MM.1S (cell line): Measurements from ENCODE around the gene ZNF692.

Source experiments
- DNase-seq: peaks from one replicate; pipeline ENCODE4 v3.0.0-alpha.2; 2015
- H2AFZ ChIP-seq: fragments of 300-600 bp; sonication (generic); 2 replicates; pipeline ENCODE4 v1.6.0; 2016; ENCODE audit warnings: antibody characterized with exemption, low read length
- H3F3A ChIP-seq: fragments of 300-600 bp; sonication (generic); 2 replicates; pipeline ENCODE4 v1.6.1; 2016; ENCODE audit warnings: mild to moderate bottlenecking, antibody characterized with exemption, low read length, moderate library complexity, mixed read lengths; ENCODE audit not compliant: insufficient read depth
- H3K27ac ChIP-seq: fragments of 300-600 bp; sonication (generic); 2 replicates; pipeline ENCODE4 v1.5.1; 2016; ENCODE audit warnings: mild to moderate bottlenecking, low read length
- H3K27me3 ChIP-seq: fragments of 300-600 bp; sonication (generic); replicated peaks from 2 replicates; pipeline ENCODE4 v1.6.0; 2016; ENCODE audit warnings: low read length; ENCODE audit not compliant: insufficient read depth
- H3K36me3 ChIP-seq: fragments of 300-600 bp; sonication (generic); replicated peaks from 2 replicates; pipeline ENCODE4 v1.6.1; 2016; ENCODE audit warnings: mild to moderate bottlenecking, low read length, mixed read lengths; ENCODE audit not compliant: insufficient read depth
- H3K4me1 ChIP-seq: fragments of 300-600 bp; sonication (generic); 2 replicates; pipeline ENCODE4 v1.6.1; 2016; ENCODE audit warnings: low read length, mixed read lengths
- H3K4me2 ChIP-seq: fragments of 300-600 bp; sonication (generic); 2 replicates; pipeline ENCODE4 v1.6.0; 2016; ENCODE audit warnings: low read depth, low read length
- H3K4me3 ChIP-seq: fragments of 300-600 bp; sonication (generic); 2 replicates; pipeline ENCODE4 v1.5.1; 2016; ENCODE audit warnings: low read length, mixed read lengths
- H3K79me2 ChIP-seq: fragments of 300-600 bp; sonication (generic); 2 replicates; pipeline ENCODE4 v1.6.1; 2016; ENCODE audit warnings: mixed run types, low read length, mixed read lengths
- H3K9ac ChIP-seq: fragments of 300-600 bp; sonication (generic); 2 replicates; pipeline ENCODE4 v1.6.1; 2016; ENCODE audit warnings: low read length, mixed read lengths
- H3K9me2 ChIP-seq: fragments of 300-600 bp; sonication (generic); replicated peaks from 2 replicates; pipeline ENCODE4 v1.6.1; 2016; ENCODE audit warnings: mild to moderate bottlenecking, low read length, mixed read lengths; ENCODE audit not compliant: insufficient read depth
- H3K9me3 ChIP-seq: fragments of 300-600 bp; sonication (generic); replicated peaks from 2 replicates; pipeline ENCODE4 v1.6.1; 2016; ENCODE audit warnings: mild to moderate bottlenecking, low read length, mixed read lengths; ENCODE audit not compliant: insufficient read depth
- H4K20me1 ChIP-seq: fragments of 300-600 bp; sonication (generic); 2 replicates; pipeline ENCODE4 v1.6.1; 2016; ENCODE audit warnings: mild to moderate bottlenecking, low read length, moderate library complexity, mixed read lengths; ENCODE audit not compliant: insufficient read depth
- CTCF ChIP-seq: fragments of 300-600 bp; sonication (generic); IDR thresholded peaks from 2 replicates; pipeline ENCODE4 v1.5.1; 2016; ENCODE audit warnings: antibody characterized with exemption, low read length, mixed read lengths
- EZH2 ChIP-seq: fragments of 300-600 bp; sonication (generic); optimal IDR thresholded peaks from 2 replicates; pipeline ENCODE3; 2017; ENCODE audit warnings: low read depth, mild to moderate bottlenecking, antibody characterized with exemption, low read length, mixed read lengths
- EZH2phosphoT487 ChIP-seq: fragments of 300-600 bp; sonication (generic); IDR thresholded peaks from 2 replicates; pipeline ENCODE4 v1.6.1; 2018; ENCODE audit warnings: antibody characterized with exemption, low read length

The ZNF692 gene

GRCh38 chr1:248815407-248816034, 43.4 kb downstream of the ZNF692 start:
- Histone ChIP-seq H3K27ac (no peak overlapping the region), H3K9ac (no peak overlapping the region), H3K79me2 (peaks cover 40% of the 10 kb centered on the region), H3K4me2 (no peak overlapping the region), H4K20me1 (no peaks in the 10 kb centered on the region), H2AFZ (no peak overlapping the region), H3K9me2 (no peaks in the 10 kb centered on the region), H3K36me3 (peaks cover 10% of the 10 kb centered on the region; the same call in 1 of the 2 replicates), H3K27me3 (no peaks in the 10 kb centered on the region), H3K4me3 (no peak overlapping the region), H3K4me1 (peaks cover 22% of the 10 kb centered on the region), H3F3A (no peaks in the 10 kb centered on the region), H3K9me3 (no peaks in the 10 kb centered on the region)
- TF ChIP-seq CTCF (no peak), EZH2 (no peak), EZH2phosphoT487 (no peak)
- DNase-seq, result no peak

- Histone ChIP-seq H3K9ac (no peak overlapping the region), H3F3A (0 out of 2 replicates have a peak, but pooled peaks cover 3% of the 10 kb centered on the region), H3K27me3 (no peaks in the 10 kb centered on the region), H3K4me2 (no peak overlapping the region), H3K36me3 (0 out of 2 replicates have a peak, but pooled peaks cover 8% of the 10 kb centered on the region), H3K9me3 (no peaks in the 10 kb centered on the region), H3K4me1 (peaks cover 12% of the 10 kb centered on the region), H3K4me3 (no peak overlapping the region), H3K79me2 (peaks cover 29% of the 10 kb centered on the region), H3K9me2 (no peaks in the 10 kb centered on the region), H3K27ac (no peak overlapping the region), H2AFZ (no peak overlapping the region), H4K20me1 (no peaks in the 10 kb centered on the region)
- TF ChIP-seq EZH2 (no peak), CTCF (no peak), EZH2phosphoT487 (no peak)
- DNase-seq, result no peak
These were observed 44.5 kb downstream of the ZNF692 start for GRCh38 chr1:248814351-248814750.

GRCh38 chr1:248813546-248813945, 45.3 kb downstream of the ZNF692 start:
- H2AFZ ChIP-seq, result no peak overlapping the region
- H4K20me1 ChIP-seq, result no peaks in the 10 kb centered on the region
- DNase-seq, result no peak
- H3K4me3 ChIP-seq, result no peak overlapping the region
- no peak overlapping the region for H3K9ac ChIP-seq
- peaks cover 21% of the 10 kb centered on the region for H3K79me2 ChIP-seq
- no peak overlapping the region for H3K4me2 ChIP-seq
- no peaks in the 10 kb centered on the region for H3K27me3 ChIP-seq
- H3K4me1 ChIP-seq, result peaks cover 3% of the 10 kb centered on the region
- H3K36me3 ChIP-seq, result 0 out of 2 replicates have a peak, but pooled peaks cover 8% of the 10 kb centered on the region
- TF ChIP-seq EZH2phosphoT487 (no peak), EZH2 (no peak)
- no peak overlapping the region for H3K27ac ChIP-seq
- H3F3A ChIP-seq, result 0 out of 2 replicates have a peak, but pooled peaks cover 3% of the 10 kb centered on the region
- no peaks in the 10 kb centered on the region for H3K9me3 ChIP-seq
- no peaks in the 10 kb centered on the region for H3K9me2 ChIP-seq

GRCh38 chr1:248812736-248813425, 46.0 kb downstream of the ZNF692 start:
- no peaks in the 10 kb centered on the region for H4K20me1 ChIP-seq
- H3K9ac ChIP-seq, result no peak overlapping the region
- H2AFZ ChIP-seq, result no peak overlapping the region
- H3K36me3 ChIP-seq, result 0 out of 2 replicates have a peak, but pooled peaks cover 8% of the 10 kb centered on the region
- H3F3A ChIP-seq, result 0 out of 2 replicates have a peak, but pooled peaks cover 3% of the 10 kb centered on the region
- H3K9me3 ChIP-seq, result no peaks in the 10 kb centered on the region
- TF ChIP-seq EZH2 (no peak), EZH2phosphoT487 (no peak), CTCF (no peak)
- DNase-seq, result no peak
- H3K9me2 ChIP-seq, result no peaks in the 10 kb centered on the region
- no peaks in the 10 kb centered on the region for H3K27me3 ChIP-seq
- no peak overlapping the region for H3K4me3 ChIP-seq
- H3K4me1 ChIP-seq, result no peaks in the 10 kb centered on the region
- peaks cover 15% of the 10 kb centered on the region for H3K79me2 ChIP-seq
- H3K27ac ChIP-seq, result no peak overlapping the region
- no peak overlapping the region for H3K4me2 ChIP-seq
